Bronchial epithelial cell (primary cell): ENCODE results near the gene B3GAT3. TPM values are rescaled to one million over a fixed set of nuclear protein-coding genes. Genes with fewer than 3 reads are reported as not detected.
"Not testable (repeated sequence)": the region's sequence is repeated elsewhere in the genome, so short reads cannot be mapped to it uniquely, and the experiment has no call there.

Experiments
- DNase-seq: peaks from one replicate; pipeline ENCODE4 v3.0.0-alpha.2; 2010; ENCODE audit warnings: low read depth
- FAIRE-seq: peaks from 2 replicates; lab custom pipeline; 2011; peaks lifted over from hg19 to GRCh38; lab: Jason Lieb, UNC
- H3K27me3 ChIP-seq: 2 replicates; pipeline ENCODE4 v1.5.1; 2011; ENCODE audit warnings: low read length; ENCODE audit not compliant: control insufficient read depth, insufficient read depth
- H3K36me3 ChIP-seq: 2 replicates; pipeline ENCODE4 v1.5.1; 2011; ENCODE audit warnings: low read length; ENCODE audit not compliant: control insufficient read depth, insufficient read depth
- H3K4me3 ChIP-seq: 2 replicates; pipeline ENCODE4 v1.5.1; 2011; ENCODE audit warnings: mild to moderate bottlenecking, low read depth, low read length, control low read depth
- CTCF ChIP-seq: IDR thresholded peaks from 2 replicates; pipeline ENCODE4 v1.5.1; 2011; ENCODE audit warnings: mild to moderate bottlenecking, moderate library complexity, low read length, control low read depth, inconsistent platforms; ENCODE audit not compliant: insufficient read depth, severe bottlenecking
- total RNA-seq: library from RNA; depleted of rRNA; stranded (reverse); fragments of >200 nt; gene quantifications from 2 replicates; pipeline ENCODE4 v1.2.1, GENCODE V29; 2014

B3GAT3 gene
- total RNA-seq, 1 donor from 2014 or later, result 24.2 TPM

GRCh38 chr11:62592989-62593421 is 28.8 kb downstream of the B3GAT3 start:
- DNase-seq, result no peak
- no peak for FAIRE-seq
- no peak for TF ChIP-seq CTCF
- H3K36me3 ChIP-seq, result peaks cover 21% of the 10 kb centered on the region
- no peak overlapping the region for H3K4me3 ChIP-seq
- H3K27me3 ChIP-seq, result no peaks in the 10 kb centered on the region

GRCh38 chr11:62592146-62592815 is 29.5 kb downstream of the B3GAT3 start:
- no peak for TF ChIP-seq CTCF
- peak overlapping the region; percentile 37 for H3K4me3 ChIP-seq
- DNase-seq (no peak), FAIRE-seq (no peak)
- H3K27me3 ChIP-seq, result no peaks in the 10 kb centered on the region
- H3K36me3 ChIP-seq, result peaks cover 22% of the 10 kb centered on the region

DNA sequence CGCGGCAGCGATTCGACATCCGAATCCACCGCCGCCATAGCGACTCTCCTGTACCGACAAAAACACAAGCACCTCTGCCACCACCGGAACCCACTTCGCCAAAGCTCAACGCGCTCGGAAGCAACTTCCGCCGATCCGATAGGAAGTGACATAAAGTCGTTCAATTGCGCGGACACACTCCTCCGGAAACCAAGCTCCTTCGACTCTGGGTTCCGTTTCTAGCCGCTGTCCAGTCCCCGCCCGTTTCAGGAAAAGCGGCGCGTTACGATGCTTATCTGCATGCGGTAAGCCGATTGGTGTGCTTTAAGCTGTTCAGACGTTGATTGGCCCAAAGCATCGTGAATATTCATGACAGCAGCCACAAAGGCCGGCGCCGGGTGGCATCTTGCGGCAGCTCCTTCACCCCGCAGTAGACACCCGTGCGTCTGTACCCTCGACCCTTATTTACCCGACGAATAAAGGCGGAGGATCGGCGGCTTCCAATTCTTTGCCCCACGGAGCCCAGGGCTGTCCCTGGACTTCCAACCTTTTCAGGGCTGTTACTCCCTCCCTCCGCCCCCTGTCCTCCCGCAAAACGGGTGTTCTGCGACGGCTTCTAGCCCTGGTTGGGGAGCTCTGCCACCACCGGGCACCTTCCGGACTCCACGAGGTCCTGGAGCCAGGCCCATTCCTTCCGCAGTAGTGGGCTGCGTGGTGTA is 30.2 kb downstream of the B3GAT3 start, which contains the start of gene TUT1:
Gene TUT1, minus strand, starts transcription at position 76 of the 698 bp plus-strand sequence. Its CDS starts 38 bp downstream, at position 38.
- Histone ChIP-seq H3K36me3 (peaks cover 21% of the 10 kb centered on the region), H3K4me3 (peak within 1 kb of the TSS; percentile 64), H3K27me3 (no peaks in the 10 kb centered on the region)
- FAIRE-seq, result peak; percentile 50
- TF ChIP-seq CTCF, result no peak
- peak; percentile 98 for DNase-seq

DNA sequence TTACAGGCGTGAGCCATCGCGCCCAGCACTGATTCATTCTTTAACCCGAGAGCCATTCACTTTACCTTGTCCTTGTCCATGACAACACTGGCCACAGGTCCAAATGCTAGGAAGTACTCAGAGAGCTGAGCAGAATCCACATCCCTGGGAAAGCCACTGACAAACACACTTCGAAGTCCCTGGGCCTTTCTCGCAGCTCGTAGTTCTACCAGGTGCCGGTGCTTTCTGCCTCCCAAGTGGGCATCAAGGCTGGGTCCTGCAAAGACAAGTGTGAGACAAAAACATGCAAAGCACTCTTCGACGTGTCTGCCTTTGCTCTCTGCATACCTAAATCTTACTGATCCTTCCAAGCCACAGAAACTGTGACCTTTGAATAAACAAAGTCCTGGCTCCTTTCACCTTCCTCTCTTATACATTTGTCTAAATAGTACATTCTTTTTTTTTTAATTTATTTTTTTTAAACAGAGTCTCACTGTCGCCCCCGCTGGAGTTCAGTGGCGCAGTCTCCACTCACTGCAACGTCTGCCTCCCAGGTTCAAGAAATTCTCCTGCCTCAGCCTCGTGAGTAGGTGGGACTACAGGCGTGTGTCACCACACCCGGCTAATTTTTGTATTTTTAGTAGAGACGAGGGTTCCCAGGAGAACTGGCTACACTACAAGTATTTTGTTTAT is 32.7 kb downstream of the B3GAT3 start:
- DNase-seq, result no peak
- peak; percentile 24 for TF ChIP-seq CTCF
- no peak for FAIRE-seq
- Histone ChIP-seq H3K4me3 (no peak overlapping the region), H3K36me3 (peaks cover 15% of the 10 kb centered on the region), H3K27me3 (no peaks in the 10 kb centered on the region)

DNA sequence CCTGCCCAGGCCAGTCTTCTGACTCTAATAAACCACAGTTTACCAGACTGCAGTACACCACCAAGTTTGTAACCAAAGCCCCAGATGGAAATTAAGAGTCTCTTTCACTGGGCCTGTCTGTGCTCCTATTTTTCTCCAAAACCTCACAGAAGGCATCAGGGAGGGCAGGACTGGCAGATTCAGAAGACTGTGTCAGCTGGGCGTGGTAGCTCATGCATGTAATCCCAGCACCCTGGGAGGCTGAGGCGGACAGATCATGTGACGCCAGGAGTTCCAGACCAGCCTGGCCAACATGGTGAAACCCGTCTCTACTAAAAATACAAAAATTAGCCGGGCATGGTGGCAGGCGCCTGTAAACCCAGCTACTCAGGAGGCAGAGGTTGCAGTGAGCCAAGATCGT is 36.4 kb downstream of the B3GAT3 start:
- FAIRE-seq, H3K27me3 ChIP-seq, H3K4me3 ChIP-seq, DNase-seq: not testable (repeated sequence)
- H3K36me3 ChIP-seq, result peaks cover 18% of the 10 kb centered on the region

DNA sequence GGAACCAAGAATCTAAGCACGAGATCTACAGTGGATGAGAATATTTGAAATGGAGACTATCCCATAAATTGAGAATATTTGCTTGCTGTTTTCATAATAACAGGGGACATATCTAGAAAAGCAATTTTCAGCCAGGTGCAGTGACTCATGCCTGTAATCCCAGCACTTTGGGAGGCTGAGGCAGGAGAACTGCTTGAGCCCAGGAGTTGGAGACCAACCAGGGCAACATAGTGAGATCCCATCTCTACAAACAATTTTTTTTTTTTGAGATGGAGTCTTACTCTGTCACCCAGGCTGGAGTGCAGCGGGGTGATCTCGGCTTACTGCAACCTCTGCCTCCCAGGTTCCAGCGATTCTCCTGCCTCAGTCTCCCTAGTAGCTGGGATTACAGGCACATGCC is 40.1 kb downstream of the B3GAT3 start:
- H3K36me3 ChIP-seq, result peaks cover 18% of the 10 kb centered on the region
- FAIRE-seq, result not testable (repeated sequence)

More for the DNA sequence above, 40.1 kb downstream of the B3GAT3 start:
- H3K27me3 ChIP-seq, H3K4me3 ChIP-seq, DNase-seq: not testable (repeated sequence)
